PC-3 (cell line): ENCODE measurements around the gene CP. TPM values are rescaled to one million over a fixed set of nuclear protein-coding genes. Genes with fewer than 3 reads are reported as not detected.
A peak's percentile ranks its signal among the peaks of the same experiment; 100 is the strongest.

Source experiments
- ATAC-seq: fragments of 200-7000 bp; cut with Tn5 transposase; 2 replicates; pipeline ENCODE4 v1.9.1; 2020; ENCODE audit warnings: mild to moderate bottlenecking, moderate library complexity
- BruUV-seq: library from RNA; stranded (reverse); fragments of 400-500 nt; replicated peaks from 2 replicates; lab custom pipeline; 2021; lab: Mats Ljungman, UMichigan
- CTCF ChIA-PET: fragments of 300-600 bp; sonication (Branson Sonifier 250); formaldehyde crosslinking; loops from one replicate; lab custom pipeline; 2022; ENCODE audit warnings: antibody characterized with exemption; lab: Charles Lee
- POLR2A ChIA-PET: fragments of 300-600 bp; sonication (Branson Sonifier 250); formaldehyde crosslinking; loops from one replicate; lab custom pipeline; 2022; ENCODE audit warnings: antibody characterized with exemption; ENCODE audit not compliant: unreplicated experiment; lab: Charles Lee
- DNase-seq: peaks from one replicate; pipeline ENCODE4 v3.0.0-alpha.2; 2015
- H2AFZ ChIP-seq: fragments of 300-600 bp; sonication (generic); 2 replicates; pipeline ENCODE4 v1.6.0; 2016; ENCODE audit warnings: antibody characterized with exemption, low read length
- H3F3A ChIP-seq: fragments of 300-600 bp; sonication (generic); one replicate; pipeline ENCODE4 v1.6.0; 2017; ENCODE audit warnings: antibody characterized with exemption, low read length, control low read depth, mild to moderate bottlenecking; ENCODE audit not compliant: unreplicated experiment
- H3K27ac ChIP-seq: fragments of 300-600 bp; sonication (generic); 2 replicates; pipeline ENCODE4 v1.5.1; 2016; ENCODE audit warnings: mild to moderate bottlenecking, low read length
- H3K27me3 ChIP-seq: fragments of 300-600 bp; sonication (generic); 2 replicates; pipeline ENCODE4 v1.6.1; 2016; ENCODE audit warnings: low read length, mixed read lengths
- H3K36me3 ChIP-seq: fragments of 300-600 bp; sonication (generic); 2 replicates; pipeline ENCODE4 v1.6.1; 2016; ENCODE audit warnings: low read depth, mixed run types, low read length, mixed read lengths
- H3K4me1 ChIP-seq: fragments of 300-600 bp; sonication (generic); 2 replicates; pipeline ENCODE4 v1.5.1; 2016; ENCODE audit warnings: low read length; ENCODE audit not compliant: insufficient read depth
- H3K4me2 ChIP-seq: fragments of 300-600 bp; sonication (generic); 2 replicates; pipeline ENCODE4 v1.6.0; 2016; ENCODE audit warnings: low read length
- H3K4me3 ChIP-seq: fragments of 300-600 bp; sonication (generic); 2 replicates; pipeline ENCODE4 v1.5.1; 2016; ENCODE audit warnings: mild to moderate bottlenecking, low read length, mixed read lengths
- H3K79me2 ChIP-seq: fragments of 300-600 bp; sonication (generic); 2 replicates; pipeline ENCODE4 v1.6.1; 2017; ENCODE audit warnings: low read length, mixed read lengths
- H3K9ac ChIP-seq: fragments of 300-600 bp; sonication (generic); 2 replicates; pipeline ENCODE4 v1.6.0; 2016; ENCODE audit warnings: mild to moderate bottlenecking, low read length
- H3K9me2 ChIP-seq: fragments of 300-600 bp; sonication (generic); replicated peaks from 2 replicates; pipeline ENCODE4 v1.6.1; 2016; ENCODE audit warnings: mixed run types, low read length, mixed read lengths
- H3K9me3 ChIP-seq: fragments of 300-600 bp; sonication (generic); 2 replicates; pipeline ENCODE4 v1.6.1; 2016; ENCODE audit warnings: low read length, mixed read lengths
- H4K20me1 ChIP-seq: fragments of 300-600 bp; sonication (generic); 2 replicates; pipeline ENCODE4 v1.6.1; 2016; ENCODE audit warnings: low read length, mixed read lengths
- EZH2 ChIP-seq: fragments of 300-600 bp; sonication (generic); IDR thresholded peaks from one replicate; pipeline ENCODE4 v1.6.1; 2017; ENCODE audit warnings: antibody characterized with exemption, mild to moderate bottlenecking, low read length; ENCODE audit not compliant: unreplicated experiment
- EZH2phosphoT487 ChIP-seq: fragments of 300-600 bp; sonication (generic); IDR thresholded peaks from 2 replicates; pipeline ENCODE4 v1.6.1; 2018; ENCODE audit warnings: mild to moderate bottlenecking, antibody characterized with exemption, low read length, borderline replicate concordance
- intact Hi-C: fragments of 100-400 bp; cut with micrococcal nuclease; formaldehyde crosslinking; loops from 2 replicates; pipeline ENCODE4 v1.9.0; 2023
- total RNA-seq: library from RNA; depleted of rRNA; stranded (reverse); fragments of >200 nt; gene quantifications from 2 replicates; pipeline ENCODE4 v1.2.3, GENCODE V29; 2014
- TF ChIP-seq, protein P1 (sequence below): fragments of 300-600 bp; sonication (generic); conservative IDR thresholded peaks from 2 replicates; pipeline ENCODE4 v1.5.1; 2017; ENCODE audit warnings: antibody characterized with exemption, low read depth, mild to moderate bottlenecking, low read length

Gene CP
- total RNA-seq, 1 experiment from 2014 or later = 0.04 TPM

DNA sequence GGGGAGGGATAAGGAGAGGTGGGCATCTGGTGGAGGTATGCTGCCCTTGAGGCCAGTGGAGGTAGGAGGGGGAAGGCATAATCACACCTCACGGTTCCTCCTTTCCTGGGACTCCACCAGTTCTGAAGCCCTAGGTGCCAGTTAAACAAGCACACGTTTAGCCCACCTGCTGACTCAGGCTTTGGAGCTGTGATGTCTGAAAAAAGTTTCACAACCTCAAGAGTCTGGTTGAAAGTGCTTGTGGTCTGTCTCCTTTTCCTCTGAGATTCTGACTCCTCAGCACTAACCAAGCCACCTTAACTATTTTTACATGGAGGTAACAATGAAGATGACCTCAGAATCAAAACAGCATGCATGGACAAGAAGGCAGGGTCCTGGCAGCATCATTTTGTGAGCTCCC, 69.2 kb downstream of the CP start:
- H3K4me2 ChIP-seq = no peak overlapping the region
- intact Hi-C loops = no loop called here
- no peak for DNase-seq

DNA sequence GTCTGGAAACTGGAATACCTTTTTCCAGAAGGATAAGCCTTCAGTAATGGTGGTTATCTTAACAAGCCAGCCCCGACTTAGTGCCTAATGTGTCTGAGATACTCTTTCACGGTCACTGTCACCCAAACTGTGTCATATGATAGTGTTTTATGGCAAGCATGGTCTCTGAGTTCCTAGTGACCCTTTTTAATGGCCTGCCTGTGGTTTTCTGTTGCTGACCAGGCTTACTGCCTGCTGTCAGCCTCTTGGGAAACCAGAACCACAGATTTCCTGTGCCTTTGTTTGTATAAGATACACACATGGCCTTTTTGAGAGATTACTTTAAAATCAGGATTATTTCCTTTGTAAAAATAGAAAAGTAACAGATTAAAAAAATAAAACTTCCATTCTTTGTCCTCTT, 69.8 kb downstream of the CP start:
- ChIA-PET CTCF (no interaction called here), POLR2A (no interaction called here)
- intact Hi-C loops = no loop called here
- Histone ChIP-seq H3K4me1 (peaks cover 9% of the 10 kb centered on the region; the same call in 1 of the 2 replicates), H3K27me3 (no peaks in the 10 kb centered on the region), H3K36me3 (peaks cover 12% of the 10 kb centered on the region; the same call in 1 of the 2 replicates), H3K9ac (no peak overlapping the region), H2AFZ (no peak overlapping the region), H3K9me2 (no peaks in the 10 kb centered on the region), H3K27ac (no peak overlapping the region), H3K4me3 (no peak overlapping the region), H3K4me2 (no peak overlapping the region), H3K79me2 (no peaks in the 10 kb centered on the region), H4K20me1 (no peaks in the 10 kb centered on the region), H3K9me3 (no peaks in the 10 kb centered on the region), H3F3A (no peaks in the 10 kb centered on the region)
- DNase-seq = peak; percentile 28
- BruUV-seq = no TSS peak
- TF ChIP-seq, protein P1, sequence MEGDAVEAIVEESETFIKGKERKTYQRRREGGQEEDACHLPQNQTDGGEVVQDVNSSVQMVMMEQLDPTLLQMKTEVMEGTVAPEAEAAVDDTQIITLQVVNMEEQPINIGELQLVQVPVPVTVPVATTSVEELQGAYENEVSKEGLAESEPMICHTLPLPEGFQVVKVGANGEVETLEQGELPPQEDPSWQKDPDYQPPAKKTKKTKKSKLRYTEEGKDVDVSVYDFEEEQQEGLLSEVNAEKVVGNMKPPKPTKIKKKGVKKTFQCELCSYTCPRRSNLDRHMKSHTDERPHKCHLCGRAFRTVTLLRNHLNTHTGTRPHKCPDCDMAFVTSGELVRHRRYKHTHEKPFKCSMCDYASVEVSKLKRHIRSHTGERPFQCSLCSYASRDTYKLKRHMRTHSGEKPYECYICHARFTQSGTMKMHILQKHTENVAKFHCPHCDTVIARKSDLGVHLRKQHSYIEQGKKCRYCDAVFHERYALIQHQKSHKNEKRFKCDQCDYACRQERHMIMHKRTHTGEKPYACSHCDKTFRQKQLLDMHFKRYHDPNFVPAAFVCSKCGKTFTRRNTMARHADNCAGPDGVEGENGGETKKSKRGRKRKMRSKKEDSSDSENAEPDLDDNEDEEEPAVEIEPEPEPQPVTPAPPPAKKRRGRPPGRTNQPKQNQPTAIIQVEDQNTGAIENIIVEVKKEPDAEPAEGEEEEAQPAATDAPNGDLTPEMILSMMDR = no peak
- TF ChIP-seq EZH2 = no peak
- TF ChIP-seq EZH2phosphoT487 = no peak
- peak; percentile 60 for ATAC-seq

More for the DNA sequence above, 69.2 kb downstream of the CP start:
- no peak overlapping the region for H3K9ac ChIP-seq
- POLR2A ChIA-PET = no interaction called here
- TF ChIP-seq EZH2phosphoT487 = no peak
- no peak overlapping the region for H3K4me3 ChIP-seq
- H3K27me3 ChIP-seq = no peaks in the 10 kb centered on the region
- no peaks in the 10 kb centered on the region for H3K9me2 ChIP-seq
- no peak overlapping the region for H2AFZ ChIP-seq
- ATAC-seq = no peak
- no peak overlapping the region for H3K27ac ChIP-seq
- peaks cover 12% of the 10 kb centered on the region; the same call in 1 of the 2 replicates for H3K36me3 ChIP-seq
- H3K79me2 ChIP-seq = no peaks in the 10 kb centered on the region
- no peaks in the 10 kb centered on the region for H4K20me1 ChIP-seq
- no TSS peak for BruUV-seq
- CTCF ChIA-PET = no interaction called here
- H3K9me3 ChIP-seq = no peaks in the 10 kb centered on the region
- no peaks in the 10 kb centered on the region for H3F3A ChIP-seq
- peaks cover 9% of the 10 kb centered on the region; the same call in 1 of the 2 replicates for H3K4me1 ChIP-seq

DNA sequence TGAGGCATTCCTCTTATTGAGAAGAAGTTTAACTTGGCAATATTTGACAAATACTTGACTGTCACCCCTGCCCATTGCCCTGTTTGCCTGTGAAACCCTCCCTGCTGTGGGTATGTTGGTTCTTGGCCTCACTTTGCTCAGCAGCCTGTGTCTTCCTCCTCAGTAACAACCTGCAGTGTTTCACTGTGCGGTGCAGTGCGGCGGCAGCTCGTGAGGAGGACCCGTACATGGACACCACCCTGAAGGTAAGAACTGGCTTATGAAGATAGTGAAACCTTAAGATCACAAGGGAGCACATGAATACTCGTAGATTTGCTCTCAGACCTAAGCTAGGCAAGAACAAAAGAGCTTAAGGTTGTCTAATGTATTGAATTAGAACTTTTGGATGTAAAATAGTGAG, 71.2 kb downstream of the CP start:
- no peak for TF ChIP-seq EZH2
- TF ChIP-seq, protein P1 = no peak
- no peak for TF ChIP-seq EZH2phosphoT487
- no peaks in the 10 kb centered on the region for H3F3A ChIP-seq
- no peak overlapping the region for H3K4me2 ChIP-seq
- no peaks in the 10 kb centered on the region for H3K27me3 ChIP-seq
- H3K79me2 ChIP-seq = no peaks in the 10 kb centered on the region
- H3K9ac ChIP-seq = no peak overlapping the region
- H3K4me1 ChIP-seq = peaks cover 9% of the 10 kb centered on the region; the same call in 1 of the 2 replicates
- ChIA-PET POLR2A (no interaction called here), CTCF (no interaction called here)
- DNase-seq (no peak), ATAC-seq (no peak)
- no peaks in the 10 kb centered on the region for H3K9me3 ChIP-seq
- intact Hi-C loops = no loop called here
- no peaks in the 10 kb centered on the region for H4K20me1 ChIP-seq
- peaks cover 9% of the 10 kb centered on the region; the same call in 1 of the 2 replicates for H3K36me3 ChIP-seq
- H2AFZ ChIP-seq = no peak overlapping the region
- H3K4me3 ChIP-seq = no peak overlapping the region
- no peaks in the 10 kb centered on the region for H3K9me2 ChIP-seq
- no peak overlapping the region for H3K27ac ChIP-seq
- no TSS peak for BruUV-seq
